Erythroblast (primary cell): ENCODE data around the gene MIER2.

Experiments
- GATA1 ChIP-seq: IDR thresholded peaks from 2 replicates; pipeline ENCODE4 v1.6.1; 2011; ENCODE audit warnings: low read depth, mild to moderate bottlenecking, control low read depth, low read length, moderate library complexity
- POLR2A ChIP-seq: IDR thresholded peaks from 2 replicates; pipeline ENCODE4 v1.6.1; 2011; ENCODE audit warnings: mild to moderate bottlenecking, low read length

DNA sequence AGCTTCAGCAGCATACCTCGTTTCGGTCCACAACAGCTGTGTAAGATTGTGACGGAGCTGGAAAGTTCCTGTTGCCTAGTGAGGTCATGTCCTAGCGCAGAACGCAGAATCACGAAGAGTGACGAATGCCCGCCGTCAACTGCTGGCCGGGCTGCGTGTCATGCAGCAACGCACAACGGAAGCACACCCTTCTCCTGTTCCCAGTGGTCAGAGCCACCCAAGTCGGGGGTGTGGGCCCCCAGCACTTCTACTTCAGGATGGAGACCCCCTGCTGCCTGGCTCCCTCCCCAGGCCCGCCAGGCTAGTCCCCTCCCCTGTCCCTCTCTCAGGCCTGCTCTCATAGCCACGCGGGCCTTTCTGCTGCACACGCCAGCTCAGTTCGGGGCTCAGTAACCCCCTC lies 38.4 kb upstream of the MIER2 start:
- TF ChIP-seq POLR2A (no peak), GATA1 (no peak)
